Hepatocyte (in vitro differentiated cells): ENCODE results near the gene LIN7C.

Source experiments
- EZH2 ChIP-seq: fragments of 200-600 bp; sonication (generic); IDR thresholded peaks from 2 replicates; pipeline ENCODE4 v1.6.1; 2016; ENCODE audit warnings: antibody characterized with exemption, mild to moderate bottlenecking, borderline replicate concordance
- EZH2phosphoT487 ChIP-seq: fragments of 200-600 bp; sonication (generic); IDR thresholded peaks from one replicate; pipeline ENCODE4 v1.6.1; 2018; ENCODE audit warnings: antibody characterized with exemption, mild to moderate bottlenecking, low read depth, moderate library complexity; ENCODE audit not compliant: unreplicated experiment, severe bottlenecking
- TF ChIP-seq, protein P1 (sequence below): fragments of 200-600 bp; sonication (generic); IDR thresholded peaks from 2 replicates; pipeline ENCODE4 v1.5.1; 2016; ENCODE audit warnings: antibody characterized with exemption, mild to moderate bottlenecking; ENCODE audit not compliant: poor library complexity

DNA sequence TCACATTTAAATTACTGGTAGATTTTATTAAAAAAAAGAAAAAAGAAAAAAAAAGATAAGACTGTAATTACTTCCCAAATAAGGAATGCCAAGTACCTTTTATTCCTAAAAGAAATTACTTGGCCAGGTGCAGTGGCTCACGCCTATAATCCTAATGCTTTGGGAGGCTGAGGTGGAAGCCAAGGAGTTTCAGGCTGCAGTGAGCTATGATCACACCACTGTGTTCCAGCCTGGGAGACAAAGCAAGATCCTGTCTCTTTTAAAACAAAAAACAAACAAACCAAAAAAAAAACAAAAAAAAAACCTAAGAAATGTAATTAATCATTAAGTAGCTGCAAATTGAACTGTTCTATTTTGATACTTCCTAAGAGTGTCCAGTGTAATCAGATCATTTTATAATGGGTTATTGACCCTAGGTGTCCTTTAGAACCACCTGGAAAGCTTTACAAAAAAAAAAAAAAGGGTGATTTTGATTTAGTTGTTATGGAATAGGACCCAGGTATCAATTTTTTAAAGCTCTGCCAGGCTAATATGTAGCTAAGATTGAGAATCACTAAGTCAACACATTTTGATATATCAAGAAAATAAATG, 10.8 kb downstream of the LIN7C start:
- TF ChIP-seq, protein P1, sequence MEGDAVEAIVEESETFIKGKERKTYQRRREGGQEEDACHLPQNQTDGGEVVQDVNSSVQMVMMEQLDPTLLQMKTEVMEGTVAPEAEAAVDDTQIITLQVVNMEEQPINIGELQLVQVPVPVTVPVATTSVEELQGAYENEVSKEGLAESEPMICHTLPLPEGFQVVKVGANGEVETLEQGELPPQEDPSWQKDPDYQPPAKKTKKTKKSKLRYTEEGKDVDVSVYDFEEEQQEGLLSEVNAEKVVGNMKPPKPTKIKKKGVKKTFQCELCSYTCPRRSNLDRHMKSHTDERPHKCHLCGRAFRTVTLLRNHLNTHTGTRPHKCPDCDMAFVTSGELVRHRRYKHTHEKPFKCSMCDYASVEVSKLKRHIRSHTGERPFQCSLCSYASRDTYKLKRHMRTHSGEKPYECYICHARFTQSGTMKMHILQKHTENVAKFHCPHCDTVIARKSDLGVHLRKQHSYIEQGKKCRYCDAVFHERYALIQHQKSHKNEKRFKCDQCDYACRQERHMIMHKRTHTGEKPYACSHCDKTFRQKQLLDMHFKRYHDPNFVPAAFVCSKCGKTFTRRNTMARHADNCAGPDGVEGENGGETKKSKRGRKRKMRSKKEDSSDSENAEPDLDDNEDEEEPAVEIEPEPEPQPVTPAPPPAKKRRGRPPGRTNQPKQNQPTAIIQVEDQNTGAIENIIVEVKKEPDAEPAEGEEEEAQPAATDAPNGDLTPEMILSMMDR: no peak
- TF ChIP-seq EZH2phosphoT487: no peak
- TF ChIP-seq EZH2: no peak
